BE2C (cell line): ENCODE measurements around the gene EPB41L4A.

ENCODE experiments used
- DNase-seq: peaks from one replicate; pipeline ENCODE4 v3.0.0-alpha.2; 2020
- H3K27me3 ChIP-seq: fragments of 250-450 bp; sonication (Bioruptor Pico); 2 replicates; pipeline ENCODE4 v1.5.1; 2020; ENCODE audit warnings: mild to moderate bottlenecking
- H3K36me3 ChIP-seq: fragments of 250-450 bp; sonication (Bioruptor Pico); 2 replicates; pipeline ENCODE4 v1.5.1; 2020; ENCODE audit warnings: mild to moderate bottlenecking
- H3K4me1 ChIP-seq: fragments of 250-450 bp; sonication (Bioruptor Pico); 2 replicates; pipeline ENCODE4 v1.5.1; 2020
- H3K4me3 ChIP-seq: 2 replicates; pipeline ENCODE4 v1.5.1; 2011; ENCODE audit warnings: low read depth, low read length
- H3K9me3 ChIP-seq: fragments of 250-450 bp; sonication (Bioruptor Pico); 2 replicates; pipeline ENCODE4 v1.5.1; 2020
- TF ChIP-seq, protein P1 (sequence below): IDR thresholded peaks from 2 replicates; pipeline ENCODE4 v1.5.1; 2012; ENCODE audit warnings: mild to moderate bottlenecking, low read depth, low read length

The EPB41L4A gene

GRCh38 chr5:112125903-112126302, 293.2 kb downstream of the EPB41L4A start:
- Histone ChIP-seq H3K4me1 (no peaks in the 10 kb centered on the region), H3K4me3 (no peak overlapping the region), H3K27me3 (no peaks in the 10 kb centered on the region), H3K36me3 (no peaks in the 10 kb centered on the region), H3K9me3 (no peaks in the 10 kb centered on the region)
- DNase-seq, result no peak
- TF ChIP-seq, protein P1, sequence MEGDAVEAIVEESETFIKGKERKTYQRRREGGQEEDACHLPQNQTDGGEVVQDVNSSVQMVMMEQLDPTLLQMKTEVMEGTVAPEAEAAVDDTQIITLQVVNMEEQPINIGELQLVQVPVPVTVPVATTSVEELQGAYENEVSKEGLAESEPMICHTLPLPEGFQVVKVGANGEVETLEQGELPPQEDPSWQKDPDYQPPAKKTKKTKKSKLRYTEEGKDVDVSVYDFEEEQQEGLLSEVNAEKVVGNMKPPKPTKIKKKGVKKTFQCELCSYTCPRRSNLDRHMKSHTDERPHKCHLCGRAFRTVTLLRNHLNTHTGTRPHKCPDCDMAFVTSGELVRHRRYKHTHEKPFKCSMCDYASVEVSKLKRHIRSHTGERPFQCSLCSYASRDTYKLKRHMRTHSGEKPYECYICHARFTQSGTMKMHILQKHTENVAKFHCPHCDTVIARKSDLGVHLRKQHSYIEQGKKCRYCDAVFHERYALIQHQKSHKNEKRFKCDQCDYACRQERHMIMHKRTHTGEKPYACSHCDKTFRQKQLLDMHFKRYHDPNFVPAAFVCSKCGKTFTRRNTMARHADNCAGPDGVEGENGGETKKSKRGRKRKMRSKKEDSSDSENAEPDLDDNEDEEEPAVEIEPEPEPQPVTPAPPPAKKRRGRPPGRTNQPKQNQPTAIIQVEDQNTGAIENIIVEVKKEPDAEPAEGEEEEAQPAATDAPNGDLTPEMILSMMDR, result no peak

DNA sequence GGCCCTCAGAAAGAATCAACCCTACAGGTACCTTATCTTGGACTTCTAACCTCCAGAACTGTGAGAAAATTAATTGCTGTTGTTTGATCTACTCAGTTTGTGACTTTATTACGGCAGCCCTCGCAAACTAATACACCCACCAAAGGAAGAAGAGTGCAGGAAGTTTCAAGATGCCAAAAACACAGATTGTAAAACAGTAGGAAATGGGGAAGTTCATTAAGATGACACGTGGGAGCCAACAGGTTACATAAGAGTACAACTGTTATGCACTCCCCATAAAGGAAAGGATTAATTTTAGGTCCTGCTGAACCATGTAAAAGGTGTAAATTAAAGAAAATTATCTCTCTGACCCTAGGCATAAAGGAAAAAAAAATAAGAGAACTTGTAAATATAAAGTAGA, 294.3 kb downstream of the EPB41L4A start:
- DNase-seq, result no peak
- TF ChIP-seq, protein P1, result no peak

DNA sequence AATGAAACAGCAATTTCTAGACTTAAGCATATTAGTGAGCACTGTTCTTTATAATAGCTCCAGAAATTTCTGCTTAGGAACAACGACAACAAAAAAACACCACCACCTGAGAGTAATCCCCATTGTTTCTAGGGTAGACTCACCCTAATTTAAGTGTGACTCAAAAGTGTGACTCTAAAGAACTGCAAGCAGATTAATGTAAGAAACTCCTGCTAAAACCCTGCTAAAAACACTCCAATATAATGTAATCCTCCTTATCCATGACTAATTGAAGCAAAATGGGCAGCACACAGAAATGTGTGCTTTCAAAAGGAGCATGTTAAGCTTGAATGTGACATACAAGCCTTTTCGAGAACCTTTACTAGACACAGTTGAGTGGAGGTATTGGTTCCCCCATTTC, 296.0 kb downstream of the EPB41L4A start:
- H3K9me3 ChIP-seq, result no peaks in the 10 kb centered on the region
- no peaks in the 10 kb centered on the region for H3K27me3 ChIP-seq
- H3K4me3 ChIP-seq, result no peak overlapping the region
- H3K4me1 ChIP-seq, result no peaks in the 10 kb centered on the region
- DNase-seq, result no peak
- H3K36me3 ChIP-seq, result no peaks in the 10 kb centered on the region
- TF ChIP-seq, protein P1, result no peak

More for the DNA sequence above, 294.3 kb downstream of the EPB41L4A start:
- Histone ChIP-seq H3K9me3 (no peaks in the 10 kb centered on the region), H3K36me3 (no peaks in the 10 kb centered on the region), H3K27me3 (no peaks in the 10 kb centered on the region), H3K4me1 (no peaks in the 10 kb centered on the region), H3K4me3 (no peak overlapping the region)

DNA sequence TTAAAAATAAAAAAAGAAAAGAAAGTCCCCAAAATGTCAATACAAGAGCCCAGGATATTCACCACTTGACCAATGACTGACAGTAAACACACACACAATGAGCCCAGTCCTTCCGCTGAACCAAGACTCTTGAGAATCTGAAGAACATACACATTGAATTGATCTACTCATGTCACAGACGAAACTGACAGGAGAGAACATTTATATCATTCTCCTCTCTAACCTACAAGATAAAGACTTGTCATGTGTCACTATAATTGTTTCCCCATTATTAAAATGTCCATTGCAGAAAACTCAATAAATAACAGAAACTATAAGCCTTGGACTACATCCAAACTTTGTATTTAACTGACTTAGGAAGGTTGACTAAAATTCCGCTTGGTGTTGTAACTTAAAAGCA, 296.7 kb downstream of the EPB41L4A start:
- Histone ChIP-seq H3K4me1 (no peaks in the 10 kb centered on the region), H3K36me3 (no peaks in the 10 kb centered on the region), H3K9me3 (no peaks in the 10 kb centered on the region), H3K4me3 (no peak overlapping the region), H3K27me3 (no peaks in the 10 kb centered on the region)
- no peak for DNase-seq
- TF ChIP-seq, protein P1, result no peak

DNA sequence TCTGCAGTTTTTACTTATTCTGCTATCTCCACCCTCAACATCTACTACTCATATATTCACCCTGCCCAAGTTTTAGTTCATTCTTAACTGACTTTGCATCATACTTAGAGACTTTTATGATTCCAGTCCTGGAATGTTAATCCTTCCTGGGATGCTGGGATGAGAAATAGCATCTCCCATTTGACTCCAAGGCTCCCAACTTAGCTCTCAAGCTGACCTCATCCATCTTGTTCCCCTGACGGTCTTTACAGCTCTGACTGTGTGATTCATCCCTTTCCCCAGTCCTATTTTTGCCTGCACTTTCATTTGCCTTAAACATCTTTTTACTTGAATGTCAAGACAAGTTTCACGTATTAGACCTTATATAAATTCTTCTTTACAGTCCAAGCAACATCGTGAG, 297.8 kb downstream of the EPB41L4A start:
- H3K4me1 ChIP-seq, result no peaks in the 10 kb centered on the region
- TF ChIP-seq, protein P1, result no peak
- H3K9me3 ChIP-seq, result no peaks in the 10 kb centered on the region
- no peaks in the 10 kb centered on the region for H3K36me3 ChIP-seq
- H3K4me3 ChIP-seq, result no peak overlapping the region
- no peak for DNase-seq
- no peaks in the 10 kb centered on the region for H3K27me3 ChIP-seq

- TF ChIP-seq, protein P1, result no peak
- H3K4me3 ChIP-seq, result no peak overlapping the region
- no peak for DNase-seq
Measured at GRCh38 chr5:112119969-112120368, 299.1 kb downstream of the EPB41L4A start.

More at GRCh38 chr5:112119969-112120368, 299.1 kb downstream of the EPB41L4A start:
- H3K36me3 ChIP-seq, result no peaks in the 10 kb centered on the region
- no peaks in the 10 kb centered on the region for H3K9me3 ChIP-seq
- no peaks in the 10 kb centered on the region for H3K27me3 ChIP-seq
- H3K4me1 ChIP-seq, result no peaks in the 10 kb centered on the region
